Measurements from ENCODE around the gene ALAD. TPM values are rescaled to one million over a fixed set of nuclear protein-coding genes. Genes with fewer than 3 reads are reported as not detected.

ALAD gene
- total and polyA plus RNA-seq, 2 experiments from 2014 or later, result 19.1 to 20.3 TPM

- Histone ChIP-seq H3K9me3 (ENCODE audit: low read depth) (no peaks in the 10 kb centered on the region), H3K4me1 (ENCODE audit: low read depth) (peaks cover 7% of the 10 kb centered on the region), H3K27me3 (peaks cover 58% of the 10 kb centered on the region), H3K36me3 (no peaks in the 10 kb centered on the region), H3K27ac (no peak overlapping the region), H3K4me3 (no peak overlapping the region)
- TF ChIP-seq CTCF (IDR thresholded peaks at IDR 0.05; ENCODE audit: low read depth, low read length), result no peak
- no peak for DNase-seq (ENCODE audit: low read depth in 1 of 2, low spot score in 1 of 2)
These were observed 48.7 kb downstream of the ALAD start for GRCh38 chr9:113352411-113352810.

DNA sequence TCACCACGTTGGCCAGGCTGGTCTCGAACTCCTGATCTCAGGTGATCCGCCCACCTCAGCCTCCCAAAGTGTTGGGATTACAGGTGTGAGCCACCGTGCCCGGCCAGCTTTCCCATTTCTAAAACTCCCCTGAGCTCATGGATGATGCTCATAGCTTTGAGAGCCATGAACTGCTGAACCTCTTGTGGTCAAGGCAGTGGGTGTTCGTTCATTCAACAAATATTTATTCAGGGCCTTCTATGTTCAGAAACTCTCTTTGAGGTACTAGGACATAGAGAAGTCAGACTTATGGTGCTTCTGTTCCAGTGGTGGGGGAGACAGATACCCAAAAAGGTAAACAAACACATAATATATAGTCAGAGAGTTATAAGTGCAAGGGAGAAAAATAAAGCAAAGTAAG, 49.1 kb downstream of the ALAD start:
- Histone ChIP-seq H3K27ac (no peak overlapping the region), H3K4me3 (no peak overlapping the region), H3K9me3 (ENCODE audit: low read depth) (no peaks in the 10 kb centered on the region), H3K36me3 (no peaks in the 10 kb centered on the region), H3K4me1 (ENCODE audit: low read depth) (peaks cover 7% of the 10 kb centered on the region), H3K27me3 (peaks cover 58% of the 10 kb centered on the region)
- DNase-seq (ENCODE audit: low read depth in 1 of 2, low spot score in 1 of 2), result no peak
- TF ChIP-seq CTCF (IDR thresholded peaks at IDR 0.05; ENCODE audit: low read depth, low read length), result no peak

GRCh38 chr9:113350937-113351336, 50.1 kb downstream of the ALAD start:
- Histone ChIP-seq H3K9me3 (ENCODE audit: low read depth) (no peaks in the 10 kb centered on the region), H3K27me3 (peaks cover 58% of the 10 kb centered on the region), H3K4me3 (no peak overlapping the region), H3K4me1 (ENCODE audit: low read depth) (peaks cover 7% of the 10 kb centered on the region), H3K27ac (no peak overlapping the region), H3K36me3 (no peaks in the 10 kb centered on the region)
- TF ChIP-seq CTCF (IDR thresholded peaks at IDR 0.05; ENCODE audit: low read depth, low read length), result no peak
- no peak for DNase-seq (ENCODE audit: low read depth in 1 of 2, low spot score in 1 of 2)

DNA sequence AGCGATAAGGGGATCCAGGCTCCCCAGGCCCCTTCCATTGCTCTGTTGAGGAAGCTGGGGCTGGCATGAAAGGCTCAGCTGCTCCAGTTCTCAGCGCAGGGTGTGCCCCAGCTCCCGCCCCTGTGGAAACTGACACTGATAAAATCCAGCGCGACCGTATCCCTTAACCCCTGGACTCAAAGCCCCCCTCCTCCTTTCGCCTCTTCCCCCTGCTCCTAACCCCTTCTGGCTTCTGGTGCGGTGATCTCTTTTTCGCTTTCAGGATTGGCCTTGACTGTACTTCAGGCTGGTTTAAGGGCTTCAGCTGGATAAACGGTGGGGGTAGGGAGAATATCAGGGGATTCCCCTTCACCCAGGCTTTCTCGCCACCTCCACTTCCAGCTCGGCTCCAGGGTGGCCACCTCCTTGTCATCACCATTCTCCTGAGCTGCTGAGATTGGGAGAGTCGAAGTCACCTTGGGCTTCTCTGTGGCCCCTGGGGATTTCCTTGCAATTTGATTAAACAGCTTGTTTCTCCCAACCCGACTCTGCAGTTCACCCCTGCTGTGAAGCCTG, 50.9 kb downstream of the ALAD start:
- Histone ChIP-seq H3K27ac (no peak overlapping the region), H3K27me3 (peaks cover 58% of the 10 kb centered on the region), H3K4me1 (ENCODE audit: low read depth) (peaks cover 7% of the 10 kb centered on the region), H3K9me3 (ENCODE audit: low read depth) (no peaks in the 10 kb centered on the region), H3K4me3 (peak overlapping the region; percentile 49), H3K36me3 (no peaks in the 10 kb centered on the region)
- no peak for TF ChIP-seq CTCF (IDR thresholded peaks at IDR 0.05; ENCODE audit: low read depth, low read length)
- no peak for DNase-seq (ENCODE audit: low read depth in 1 of 2, low spot score in 1 of 2)

DNA sequence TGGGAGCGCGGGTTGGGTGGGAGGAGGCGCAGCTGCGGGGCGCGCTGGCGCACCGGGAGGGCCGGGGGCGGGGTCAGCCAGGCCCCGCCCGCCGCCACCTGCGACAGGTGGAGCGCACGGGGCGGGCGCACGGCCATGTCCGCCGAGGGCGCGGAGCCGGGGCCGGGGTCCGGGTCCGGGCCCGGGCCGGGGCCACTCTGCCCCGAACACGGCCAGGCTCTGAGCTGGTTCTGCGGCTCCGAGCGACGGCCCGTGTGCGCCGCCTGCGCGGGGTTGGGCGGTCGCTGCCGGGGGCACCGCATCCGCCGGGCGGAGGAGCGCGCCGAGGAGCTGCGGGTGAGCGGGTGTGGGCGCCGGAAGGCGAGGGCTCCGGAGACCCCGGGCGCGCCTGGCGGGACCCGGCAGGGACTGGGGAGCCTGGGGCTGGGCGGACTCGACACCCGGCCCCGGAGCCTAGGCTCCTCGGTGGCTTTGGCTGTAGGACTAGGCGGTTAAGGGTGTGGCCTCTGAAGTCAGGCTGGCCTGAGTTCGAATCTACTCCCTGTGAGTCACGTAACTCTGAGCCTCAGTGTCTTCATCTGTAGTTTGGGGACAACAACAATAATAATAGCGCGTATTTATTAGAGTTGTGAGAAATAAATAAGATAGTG, 51.5 kb downstream of the ALAD start, which contains the start of gene BSPRY:
Gene BSPRY (plus strand): TSS at position 97 of the 650 bp plus-strand sequence. CDS start 39 bp downstream, at position 136.
- Histone ChIP-seq H3K9me3 (ENCODE audit: low read depth) (no peaks in the 10 kb centered on the region), H3K36me3 (no peaks in the 10 kb centered on the region), H3K4me3 (peak within 1 kb of the TSS; percentile 49), H3K4me1 (ENCODE audit: low read depth) (peaks cover 7% of the 10 kb centered on the region), H3K27ac (no peak within 1 kb of the TSS), H3K27me3 (peaks cover 58% of the 10 kb centered on the region)
- peak in 1 of 2 donors; percentile 45 for DNase-seq (ENCODE audit: low read depth in 1 of 2, low spot score in 1 of 2)
- TF ChIP-seq CTCF (IDR thresholded peaks at IDR 0.05; ENCODE audit: low read depth, low read length), result no peak

All from cardiac muscle cell (in vitro differentiated cells and primary cell).